ENCODE data around the gene CD86.
A peak's percentile ranks its signal among the peaks of the same experiment; 100 is the strongest.
"Not testable (repeated sequence)": the region's sequence is repeated elsewhere in the genome, so short reads cannot be mapped to it uniquely, and the experiment has no call there.

The CD86 gene

DNA sequence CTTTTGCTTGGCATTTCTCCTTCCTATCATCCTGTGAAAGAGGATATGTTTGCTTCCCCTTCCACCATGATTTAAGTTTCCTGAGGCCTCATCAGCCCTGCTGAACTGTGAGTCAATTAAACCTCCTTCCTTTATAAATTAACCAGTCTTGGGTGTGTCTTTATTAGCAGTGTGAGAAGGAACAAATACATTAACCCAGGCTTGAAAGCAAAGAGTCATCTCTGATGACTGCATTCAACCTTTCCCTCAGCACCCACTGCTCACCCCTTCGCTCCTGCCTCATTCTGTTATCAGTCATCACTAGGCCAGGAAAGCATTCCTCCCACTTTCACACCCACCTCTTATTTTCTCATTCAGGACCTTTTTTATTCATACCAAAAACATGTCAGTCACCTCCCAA, 68.7 kb downstream of the CD86 start:
- H3K4me3 Mint-ChIP-seq: no peak overlapping the region
- peaks cover 3% of the 10 kb centered on the region for H3K36me3 Mint-ChIP-seq (ENCODE audit: low read depth)
- peak; percentile 91 for ATAC-seq
- no peak for DNase-seq
- H3K27ac Mint-ChIP-seq: no peak overlapping the region
- H3K9me3 Mint-ChIP-seq: peaks cover 15% of the 10 kb centered on the region
- H3K4me1 Mint-ChIP-seq: peaks cover 10% of the 10 kb centered on the region
- H3K27me3 Mint-ChIP-seq: peaks cover 12% of the 10 kb centered on the region

DNA sequence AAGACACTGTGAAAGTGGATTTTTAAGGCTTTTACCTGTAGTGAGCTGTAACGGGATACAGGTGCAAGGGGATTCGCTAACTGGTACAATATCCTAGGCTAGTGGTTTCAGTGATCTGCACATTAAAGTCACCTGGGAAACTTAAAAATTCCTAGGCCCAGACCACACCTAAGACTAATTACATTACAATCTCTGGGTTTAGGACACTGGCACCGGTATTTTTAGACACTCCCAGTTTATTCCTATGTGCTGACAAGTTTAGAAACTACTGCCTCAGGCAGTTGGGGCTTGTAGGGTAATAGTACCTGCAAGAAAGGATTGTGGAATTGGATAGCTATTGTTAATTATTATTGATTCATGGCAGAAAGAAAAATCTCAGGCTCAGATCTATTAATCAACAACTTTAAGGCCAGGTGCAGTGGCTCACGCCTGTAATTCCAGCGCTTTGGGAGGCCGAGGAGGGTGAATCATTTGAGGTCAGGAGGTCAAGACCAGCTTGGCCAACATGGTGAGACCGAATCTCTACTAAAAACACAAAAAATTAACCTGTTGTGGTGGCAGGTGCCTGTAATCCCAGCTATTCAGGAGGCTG, 77.9 kb downstream of the CD86 start:
- H3K36me3 Mint-ChIP-seq (ENCODE audit: low read depth): no peaks in the 10 kb centered on the region
- no peak for ATAC-seq
- peaks cover 23% of the 10 kb centered on the region for H3K27me3 Mint-ChIP-seq
- H3K4me3 Mint-ChIP-seq: no peak overlapping the region
- H3K9me3 Mint-ChIP-seq: no peaks in the 10 kb centered on the region
- H3K4me1 Mint-ChIP-seq: peaks cover 2% of the 10 kb centered on the region
- DNase-seq: no peak
- H3K27ac Mint-ChIP-seq: no peak overlapping the region

DNA sequence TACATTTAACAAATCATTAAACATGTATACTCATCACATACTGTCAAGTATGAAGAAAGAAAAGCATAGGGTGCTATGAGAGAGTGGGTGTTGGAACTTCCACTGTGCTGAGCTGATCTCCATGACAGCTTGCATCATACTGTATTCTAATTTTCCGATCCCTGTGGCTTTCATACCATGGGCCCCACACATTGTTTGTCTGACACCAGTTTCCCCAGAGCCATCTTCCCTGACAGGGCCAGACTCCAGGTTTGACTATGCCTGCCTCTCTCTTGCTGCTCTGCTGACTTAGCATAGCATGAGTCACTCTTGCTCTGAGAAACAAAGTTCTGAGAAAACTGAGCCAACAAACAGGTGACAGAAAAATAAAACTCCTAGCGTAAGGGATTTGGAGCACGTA, 91.3 kb downstream of the CD86 start:
- peak overlapping the region; percentile 24 for H3K4me3 Mint-ChIP-seq
- peak; percentile 63 for DNase-seq
- peaks cover 11% of the 10 kb centered on the region for H3K9me3 Mint-ChIP-seq
- peak overlapping the region; percentile 90 for H3K27ac Mint-ChIP-seq
- ATAC-seq: peak; percentile 99
- H3K4me1 Mint-ChIP-seq: peaks cover 31% of the 10 kb centered on the region
- peaks cover 13% of the 10 kb centered on the region for H3K27me3 Mint-ChIP-seq
- no peaks in the 10 kb centered on the region for H3K36me3 Mint-ChIP-seq (ENCODE audit: low read depth)

DNA sequence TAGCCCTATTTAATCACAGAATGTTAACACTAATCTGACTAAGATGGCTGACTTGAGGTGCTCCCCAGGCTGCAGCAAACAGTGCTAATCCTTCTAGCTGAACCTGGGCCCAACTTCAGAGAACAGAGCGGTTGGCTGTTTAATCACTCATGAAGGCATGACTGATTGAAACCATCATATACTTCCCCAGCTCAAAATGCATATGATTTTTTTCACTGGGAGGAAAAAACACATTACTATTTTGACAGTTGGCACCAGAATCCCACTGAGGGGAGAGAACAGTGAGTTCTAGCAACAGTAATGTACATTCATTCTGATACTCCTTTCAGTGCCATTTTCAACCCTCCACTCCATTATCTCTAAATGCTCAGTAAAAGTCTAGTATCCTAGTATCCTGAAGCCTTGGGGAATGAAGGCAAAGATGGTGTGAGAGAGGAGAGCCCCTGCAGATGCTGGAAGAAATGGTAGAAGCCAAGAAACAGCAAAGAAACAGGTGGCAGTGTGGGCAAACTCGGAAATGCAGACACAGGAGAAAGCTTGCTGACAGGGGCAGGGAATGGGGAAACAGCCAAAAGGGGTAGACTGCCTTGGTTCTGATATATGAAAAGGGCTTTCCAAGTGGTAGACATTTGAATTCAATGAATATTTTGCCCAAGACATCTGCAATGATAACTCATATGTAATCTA, 93.9 kb downstream of the CD86 start:
- DNase-seq (no peak), ATAC-seq (no peak)
- no peak overlapping the region for H3K4me3 Mint-ChIP-seq
- H3K27me3 Mint-ChIP-seq: peaks cover 3% of the 10 kb centered on the region
- H3K4me1 Mint-ChIP-seq: peaks cover 31% of the 10 kb centered on the region
- peaks cover 2% of the 10 kb centered on the region for H3K36me3 Mint-ChIP-seq (ENCODE audit: low read depth)
- no peak overlapping the region for H3K27ac Mint-ChIP-seq
- peaks cover 20% of the 10 kb centered on the region for H3K9me3 Mint-ChIP-seq

DNA sequence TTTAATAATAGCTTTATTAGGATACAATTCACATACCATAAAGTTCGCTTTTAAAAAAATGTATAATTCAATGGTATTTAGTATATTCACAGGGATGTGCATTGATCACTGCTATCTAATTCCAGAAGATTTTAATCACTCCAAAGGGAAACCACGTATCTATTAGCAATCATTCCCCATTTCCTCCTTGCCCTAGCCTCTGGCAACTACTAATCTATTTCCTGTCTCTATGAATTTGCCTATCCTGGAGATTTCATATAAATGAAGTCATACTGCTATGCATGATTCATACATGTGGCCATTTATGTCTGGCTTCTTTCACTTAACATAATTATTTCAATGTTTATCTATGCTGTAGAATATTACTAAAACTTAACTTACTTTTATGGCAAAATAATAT, 96.3 kb downstream of the CD86 start:
- peaks cover 8% of the 10 kb centered on the region for H3K36me3 Mint-ChIP-seq (ENCODE audit: low read depth)
- H3K4me1 Mint-ChIP-seq: peaks cover 25% of the 10 kb centered on the region
- H3K27me3 Mint-ChIP-seq: no peaks in the 10 kb centered on the region
- no peak overlapping the region for H3K27ac Mint-ChIP-seq
- H3K9me3 Mint-ChIP-seq: peaks cover 39% of the 10 kb centered on the region
- H3K4me3 Mint-ChIP-seq: no peak overlapping the region
- no peak for ATAC-seq
- no peak for DNase-seq

DNA sequence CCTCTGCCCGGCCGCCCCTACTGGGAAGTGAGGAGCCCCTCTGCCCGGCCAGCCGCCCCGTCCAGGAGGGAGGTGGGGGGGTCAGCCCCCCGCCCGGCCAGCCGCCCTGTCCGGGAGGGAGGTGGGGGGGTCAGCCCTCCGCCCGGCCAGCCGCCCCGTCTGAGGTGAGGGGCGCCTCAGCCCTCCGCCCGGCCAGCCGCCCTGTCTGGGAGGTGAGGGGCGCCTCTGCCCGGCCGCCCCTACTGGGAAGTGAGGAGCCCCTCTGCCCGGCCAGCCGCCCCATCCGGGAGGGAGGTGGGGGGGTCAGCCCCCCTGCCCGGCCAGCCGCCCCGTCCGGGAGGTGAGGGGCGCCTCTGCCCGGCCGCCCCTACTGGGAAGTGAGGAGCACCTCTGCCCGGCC, 109.8 kb downstream of the CD86 start:
- peaks cover 11% of the 10 kb centered on the region for H3K27me3 Mint-ChIP-seq
- not testable (repeated sequence) for H3K27ac Mint-ChIP-seq; H3K4me1 Mint-ChIP-seq; H3K4me3 Mint-ChIP-seq; DNase-seq; ATAC-seq; H3K36me3 Mint-ChIP-seq (ENCODE audit: low read depth)
- H3K9me3 Mint-ChIP-seq: peaks cover 25% of the 10 kb centered on the region

DNA sequence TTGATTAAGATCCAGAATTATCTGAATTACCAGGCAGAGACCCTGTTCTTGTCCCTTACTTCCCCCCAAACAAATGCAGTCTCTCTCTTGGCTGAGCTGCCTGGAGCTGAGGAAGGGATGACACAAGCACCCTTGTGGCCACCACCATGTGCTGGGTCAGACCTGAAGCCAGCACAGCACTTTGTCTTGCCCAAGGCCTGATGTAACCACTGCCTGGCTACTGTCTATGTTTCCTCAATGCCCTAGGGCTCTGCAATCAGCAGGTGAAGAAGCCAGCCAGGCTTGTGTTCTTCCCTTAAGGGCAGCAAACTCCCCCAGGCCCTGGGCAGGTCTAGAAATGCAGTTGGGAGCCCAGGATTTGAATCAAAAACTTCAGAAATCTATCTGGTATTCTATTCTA, 112.5 kb downstream of the CD86 start:
- Mint-ChIP-seq H3K9me3 (peaks cover 9% of the 10 kb centered on the region), H3K4me1 (no peaks in the 10 kb centered on the region), H3K4me3 (no peak overlapping the region), H3K27ac (no peak overlapping the region), H3K36me3 (ENCODE audit: low read depth) (no peaks in the 10 kb centered on the region), H3K27me3 (peaks cover 9% of the 10 kb centered on the region)
- ATAC-seq (no peak), DNase-seq (no peak)

DNA sequence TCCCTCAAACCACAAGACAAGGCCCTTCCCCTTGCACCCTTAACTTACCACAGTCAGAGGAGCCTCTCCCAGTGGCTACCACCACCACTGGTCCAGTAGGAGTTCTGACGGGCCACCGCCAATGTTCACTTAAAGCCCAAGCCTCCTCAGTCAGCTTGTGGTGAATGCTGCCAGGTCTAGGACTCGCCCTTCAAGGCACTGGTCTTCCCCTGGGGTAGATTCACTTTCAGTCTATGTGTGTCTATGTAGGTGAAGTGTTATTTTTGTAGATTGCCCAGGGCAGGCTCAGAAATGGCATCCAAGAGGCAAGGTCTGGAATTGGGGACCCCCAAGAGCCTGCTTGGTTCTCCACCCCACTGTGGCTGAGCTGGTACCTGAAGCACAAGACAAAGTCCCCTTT, 112.9 kb downstream of the CD86 start:
- Mint-ChIP-seq H3K4me3 (no peak overlapping the region), H3K27me3 (peaks cover 11% of the 10 kb centered on the region), H3K36me3 (ENCODE audit: low read depth) (no peaks in the 10 kb centered on the region), H3K9me3 (peaks cover 9% of the 10 kb centered on the region), H3K27ac (no peak overlapping the region), H3K4me1 (no peaks in the 10 kb centered on the region)
- ATAC-seq (no peak), DNase-seq (no peak)

DNA sequence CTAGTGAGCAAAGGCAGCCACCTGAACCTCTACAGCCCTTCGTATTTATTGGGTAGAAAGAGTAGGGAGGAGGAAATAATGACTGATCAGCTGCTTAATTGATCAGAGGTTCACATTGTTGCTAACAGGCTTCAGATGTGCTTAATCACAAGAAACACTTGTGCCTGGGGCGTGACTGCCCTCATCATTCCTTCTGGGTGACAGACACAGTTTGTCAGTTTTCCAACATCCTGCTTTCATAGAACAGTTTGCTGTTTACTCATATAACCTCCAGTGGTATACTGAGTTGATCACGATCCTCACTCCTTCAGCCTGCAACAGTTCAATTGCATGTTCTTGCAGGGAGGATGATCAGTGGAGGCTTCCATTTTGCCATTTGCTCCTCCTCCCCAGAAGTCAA, 114.7 kb downstream of the CD86 start:
- H3K27ac Mint-ChIP-seq: no peak overlapping the region
- no peak for DNase-seq
- H3K27me3 Mint-ChIP-seq: peaks cover 14% of the 10 kb centered on the region
- H3K4me3 Mint-ChIP-seq: no peak overlapping the region
- H3K9me3 Mint-ChIP-seq: peaks cover 9% of the 10 kb centered on the region
- H3K4me1 Mint-ChIP-seq: no peaks in the 10 kb centered on the region
- ATAC-seq: no peak
- H3K36me3 Mint-ChIP-seq (ENCODE audit: low read depth): no peaks in the 10 kb centered on the region

Measured in activated naive CD8-positive, alpha-beta T cell treated with anti-CD3 and anti-CD28 coated beads, Interleukin-2, amount 50 U/mL, for 24 hours (primary cell).